Measurements from ENCODE around the gene GSE1. TPM values are rescaled to one million over a fixed set of nuclear protein-coding genes. Genes with fewer than 3 reads are reported as not detected.

GSE1 gene
- total RNA-seq, 8 experiments from 2014 or later = 13.0 to 63.2 (median 38.5) TPM

DNA sequence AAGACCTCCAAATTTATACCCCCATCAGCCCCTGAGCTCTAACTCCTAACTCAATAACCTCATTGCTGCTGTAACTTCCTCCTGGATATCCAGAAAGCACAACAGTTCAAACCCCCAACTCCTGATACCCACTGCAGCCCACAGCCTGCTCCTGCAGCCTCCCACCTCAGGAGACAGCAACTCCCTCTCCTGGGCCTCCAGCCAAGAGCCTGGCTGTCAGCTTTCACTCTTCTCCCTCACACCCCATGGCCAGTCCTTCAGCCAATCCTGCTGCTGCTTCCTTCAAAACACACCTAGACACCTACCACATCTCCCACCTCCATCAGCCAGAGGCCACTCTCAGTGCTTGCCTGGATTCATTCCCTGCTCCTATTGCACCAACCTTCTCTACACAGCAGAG is 70.2 kb downstream of the GSE1 start:
- in situ Hi-C loops (cut with MboI; ENCODE audit: low pct_unique_long_range_greater_than_20kb in 2 of 9, low sequenced_read_pairs in 9 of 9, unreplicated experiment in 9 of 9) = no loop called here
- ATAC-seq (replicated peaks in 6 of 8) = peak in 3 of 8 experiments; percentile 16 to 56 (median 23)
- no peak overlapping the region for H3K27ac ChIP-seq
- H3K4me3 ChIP-seq = no peak overlapping the region
- peaks cover 0 to 5% of the 10 kb centered on the region in 2 donors for H3K4me1 ChIP-seq (replicated peaks in 1 of 2)

DNA sequence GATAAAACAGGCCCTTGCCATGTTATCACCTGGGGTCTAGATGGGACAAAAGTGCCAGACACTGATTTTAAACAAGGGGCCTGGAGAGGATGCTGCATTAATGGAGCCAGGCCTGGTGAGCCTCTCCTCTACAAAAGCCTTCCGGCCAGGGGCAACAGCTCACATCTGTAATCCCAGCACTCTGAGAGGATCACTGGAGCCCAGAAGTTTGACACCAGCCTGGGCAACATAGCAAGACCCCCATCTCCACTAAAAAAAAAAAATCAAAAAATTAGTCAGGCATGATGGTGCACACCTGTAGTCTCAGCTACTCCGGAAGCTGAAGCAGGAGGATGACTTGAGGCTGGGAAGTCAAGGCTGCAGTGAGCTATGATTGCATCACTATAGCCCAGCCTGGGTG is 72.1 kb downstream of the GSE1 start:
- no peak for ATAC-seq (replicated peaks in 6 of 8)
- in situ Hi-C loops (cut with MboI; ENCODE audit: low pct_unique_long_range_greater_than_20kb in 2 of 9, low sequenced_read_pairs in 9 of 9, unreplicated experiment in 9 of 9) = no loop called here
- Histone ChIP-seq H3K27ac (no peak overlapping the region), H3K4me3 (no peak overlapping the region), H3K4me1 (replicated peaks in 1 of 2) (peaks cover 0 to 7% of the 10 kb centered on the region in 2 donors)
- 67 to 100% (median 100%) methylated on average over 1 to 2 of the region's 2 CpGs; no CpG with 5 or more reads in 6 of the 10 experiments for WGBS, 10 experiments

DNA sequence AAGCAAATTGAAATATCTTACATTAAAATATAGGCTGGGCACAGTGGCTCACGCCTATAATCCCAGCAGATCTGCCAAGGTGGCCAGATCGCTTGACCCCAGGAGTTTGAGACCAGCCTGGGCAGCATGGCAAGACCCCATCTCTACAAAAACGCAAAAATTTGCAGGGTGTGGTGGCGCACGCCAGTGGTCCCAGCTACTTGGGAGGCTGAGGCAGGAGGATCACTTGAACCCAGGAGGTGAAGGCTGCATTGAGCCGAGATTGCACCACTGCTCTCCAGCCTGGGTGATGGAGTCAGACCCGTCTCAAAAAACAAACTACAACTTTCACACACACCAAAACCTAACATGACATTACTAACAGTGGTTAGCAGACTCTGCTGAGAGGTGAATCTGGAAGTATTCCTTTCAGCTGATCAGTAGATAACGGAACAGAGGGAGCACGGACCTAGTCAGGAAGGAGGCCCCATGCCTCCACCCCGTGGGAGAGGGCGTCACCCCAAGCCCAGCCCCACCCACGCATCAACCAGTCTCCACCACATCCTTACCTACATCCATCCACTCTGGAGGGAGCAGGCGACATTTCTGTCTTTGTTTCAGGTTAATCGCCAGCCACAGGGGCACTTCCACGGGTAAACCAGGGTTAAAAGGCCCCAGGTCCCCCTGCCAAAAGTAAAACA is 73.9 kb downstream of the GSE1 start:
- H3K4me3 ChIP-seq = no peak overlapping the region
- in situ Hi-C loops (cut with MboI; ENCODE audit: low pct_unique_long_range_greater_than_20kb in 2 of 9, low sequenced_read_pairs in 9 of 9, unreplicated experiment in 9 of 9) = no loop called here
- no peak overlapping the region for H3K27ac ChIP-seq
- WGBS, 10 experiments = 60 to 100% (median 89%) methylated on average over 1 to 8 of the region's 15 CpGs; no CpG with 5 or more reads in 4 of the 10 experiments
- peaks cover 0 to 7% of the 10 kb centered on the region in 2 donors for H3K4me1 ChIP-seq (replicated peaks in 1 of 2)
- ATAC-seq (replicated peaks in 6 of 8) = no peak

DNA sequence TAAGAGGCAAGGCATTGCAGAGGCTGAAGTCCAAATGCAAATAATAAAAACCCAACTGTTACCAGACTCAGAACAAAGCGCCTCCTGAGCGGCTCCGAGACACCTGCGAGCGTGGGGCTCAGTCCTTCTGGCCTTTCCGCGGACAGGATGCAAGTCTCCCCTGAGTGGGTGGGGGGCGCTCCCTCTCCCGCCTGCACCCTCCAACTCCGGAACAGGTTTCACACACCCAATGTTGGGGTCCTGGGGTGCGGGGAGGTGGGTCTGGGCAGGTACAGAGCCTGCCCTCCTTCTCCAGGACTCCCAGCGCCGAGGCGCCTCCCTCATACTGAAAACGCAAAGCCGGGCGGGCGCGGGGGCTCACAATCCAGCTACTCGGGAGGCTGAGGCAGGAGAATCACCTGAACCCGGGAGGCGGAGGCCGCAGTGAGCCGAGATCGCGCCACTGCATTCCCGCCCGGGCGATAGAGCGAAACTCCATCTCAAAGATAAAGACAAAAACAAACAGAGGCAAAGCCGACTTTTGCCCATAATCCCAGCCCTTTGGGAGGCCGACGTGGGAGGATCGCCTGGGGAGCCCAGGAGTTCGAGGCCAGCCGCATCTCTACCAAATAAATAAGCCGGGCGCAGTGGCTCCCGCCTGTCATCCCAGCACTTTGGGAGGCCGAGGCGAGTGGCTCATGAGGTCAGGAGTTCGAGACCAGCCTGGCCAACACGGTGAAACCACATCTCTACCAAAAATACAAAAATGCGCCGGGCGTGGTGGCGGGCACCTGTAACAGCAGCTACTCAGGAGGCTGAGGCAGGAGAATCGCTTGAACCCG is 74.7 kb downstream of the GSE1 start:
- WGBS, 10 experiments = 65 to 100% (median 86%) methylated on average over 3 to 21 of the region's 49 CpGs; no CpG with 5 or more reads in 4 of the 10 experiments
- no peak for ATAC-seq (replicated peaks in 6 of 8)
- Histone ChIP-seq H3K4me1 (replicated peaks in 1 of 2) (peaks cover 0 to 7% of the 10 kb centered on the region in 2 donors), H3K27ac (no peak overlapping the region), H3K4me3 (peak overlapping the region; percentile 54 to 84 (median 61))
- in situ Hi-C loops (cut with MboI; ENCODE audit: low pct_unique_long_range_greater_than_20kb in 2 of 9, low sequenced_read_pairs in 9 of 9, unreplicated experiment in 9 of 9) = no loop called here

DNA sequence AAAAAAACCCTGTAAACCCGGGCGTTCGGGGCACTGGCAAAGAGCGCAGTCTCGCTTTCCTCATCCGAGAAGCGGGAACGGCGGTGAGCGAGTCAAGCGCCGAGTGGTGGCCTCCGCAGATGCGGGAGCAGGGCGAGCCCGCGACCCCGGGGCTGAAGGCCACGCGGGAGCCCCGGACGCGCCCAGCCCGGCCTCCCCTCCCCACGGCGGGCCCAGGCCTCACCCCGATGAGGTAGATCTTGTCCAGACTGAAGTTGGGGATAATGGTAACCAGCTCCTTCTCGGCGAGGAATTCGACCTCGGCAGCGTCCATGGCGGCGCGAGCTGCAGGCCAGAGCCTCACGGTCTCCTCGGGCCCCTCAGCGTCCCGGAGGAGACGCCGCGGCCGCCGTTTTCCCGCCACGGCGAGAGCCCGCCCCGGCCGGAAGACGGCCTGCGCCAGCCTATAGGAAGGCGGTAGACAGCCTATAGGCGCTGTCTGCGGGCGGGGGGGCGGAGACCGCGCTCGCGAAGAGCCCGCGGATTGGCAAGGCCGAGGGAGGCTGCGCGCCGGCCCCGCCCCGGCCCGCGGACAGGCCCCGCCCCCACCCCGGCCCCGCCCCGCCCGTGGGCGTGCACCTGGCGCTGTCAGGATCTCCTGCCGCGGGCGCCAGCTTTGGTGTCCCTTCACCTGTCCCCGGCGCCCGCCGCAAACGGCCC is 75.6 kb downstream of the GSE1 start, which contains the start of gene GINS2:
TSS of gene GINS2 (minus strand) at position 369 of the 699 bp plus-strand sequence. CDS start at position 313, 56 bp downstream.
- Histone ChIP-seq H3K4me1 (replicated peaks in 1 of 2) (peaks cover 0 to 7% of the 10 kb centered on the region in 2 donors), H3K4me3 (peak within 1 kb of the TSS; percentile 54 to 84 (median 61)), H3K27ac (no peak within 1 kb of the TSS)
- ATAC-seq (replicated peaks in 6 of 8) = peak; percentile 99 to 100 (median 100)
- in situ Hi-C loops (cut with MboI; ENCODE audit: low pct_unique_long_range_greater_than_20kb in 2 of 9, low sequenced_read_pairs in 9 of 9, unreplicated experiment in 9 of 9) = no loop called here
- WGBS, 10 experiments = 0 to 1% (median 0%) methylated on average over 4 to 20 of the region's 86 CpGs; no CpG with 5 or more reads in 6 of the 10 experiments

DNA sequence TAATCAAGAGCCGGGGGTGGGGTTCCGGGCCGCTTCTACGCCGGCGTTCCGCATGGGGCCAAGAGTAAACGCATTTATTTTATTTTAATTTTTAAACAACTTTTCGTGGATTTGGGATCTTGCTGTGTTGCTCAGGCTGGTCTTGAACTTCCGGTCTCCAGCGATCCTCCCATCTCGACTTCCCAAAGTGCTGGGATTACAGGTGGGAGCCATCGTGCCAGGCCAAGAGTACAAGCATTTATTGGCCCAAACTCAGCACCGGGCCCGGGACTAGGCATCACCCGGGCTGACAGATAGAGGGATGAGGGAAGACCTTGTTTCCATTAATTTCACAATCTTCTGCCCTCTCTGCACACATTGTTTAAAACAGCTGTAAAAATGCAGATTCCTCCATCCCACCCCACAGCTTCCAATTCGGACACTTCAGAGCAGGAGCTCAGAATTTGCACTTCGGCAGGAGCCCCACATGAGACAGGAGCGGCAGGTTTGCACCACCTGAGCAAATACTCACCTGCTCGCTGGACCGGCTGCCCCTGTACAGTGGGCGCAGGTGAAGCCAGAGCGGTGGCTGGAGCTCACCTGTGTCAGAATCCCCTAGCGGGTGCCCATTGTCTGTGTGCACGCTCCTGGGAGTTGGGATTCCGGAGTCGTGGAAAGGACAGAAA is 76.3 kb downstream of the GSE1 start:
- in situ Hi-C loops (cut with MboI; ENCODE audit: low pct_unique_long_range_greater_than_20kb in 2 of 9, low sequenced_read_pairs in 9 of 9, unreplicated experiment in 9 of 9) = no loop called here
- WGBS, 10 experiments = 4 to 90% (median 42%) methylated on average over 2 to 19 of the region's 27 CpGs
- peaks cover 0 to 7% of the 10 kb centered on the region in 2 donors for H3K4me1 ChIP-seq (replicated peaks in 1 of 2)
- no peak for ATAC-seq (replicated peaks in 6 of 8)
- peak overlapping the region; percentile 54 to 84 (median 61) for H3K4me3 ChIP-seq
- no peak overlapping the region for H3K27ac ChIP-seq

DNA sequence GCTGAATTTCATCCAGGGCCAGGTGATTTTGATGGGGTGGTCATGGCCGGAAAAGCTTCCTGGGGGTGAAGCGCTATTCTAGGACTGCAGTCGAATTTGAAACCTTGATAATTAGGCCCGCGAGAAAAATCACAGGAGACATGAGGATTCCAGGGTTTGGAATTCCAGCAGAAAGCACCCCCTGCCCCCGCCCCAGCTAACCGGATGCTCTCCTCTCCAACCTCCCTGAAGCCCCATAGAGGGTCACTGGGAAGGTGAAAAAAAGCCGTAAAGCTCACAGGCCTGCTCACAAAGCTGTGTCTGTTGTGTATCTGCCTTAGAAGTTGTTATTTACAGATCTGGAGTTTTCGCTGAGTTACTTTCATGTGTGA is 76.8 kb downstream of the GSE1 start:
- ATAC-seq (replicated peaks in 6 of 8) = no peak
- WGBS, 10 experiments = 20 to 100% (median 84%) methylated on average over 2 to 6 of the region's 9 CpGs; no CpG with 5 or more reads in 4 of the 10 experiments
- Histone ChIP-seq H3K4me1 (replicated peaks in 1 of 2) (peaks cover 0 to 7% of the 10 kb centered on the region in 2 donors), H3K27ac (no peak overlapping the region), H3K4me3 (no peak overlapping the region)
- in situ Hi-C loops (cut with MboI; ENCODE audit: low pct_unique_long_range_greater_than_20kb in 2 of 9, low sequenced_read_pairs in 9 of 9, unreplicated experiment in 9 of 9) = no loop called here

DNA sequence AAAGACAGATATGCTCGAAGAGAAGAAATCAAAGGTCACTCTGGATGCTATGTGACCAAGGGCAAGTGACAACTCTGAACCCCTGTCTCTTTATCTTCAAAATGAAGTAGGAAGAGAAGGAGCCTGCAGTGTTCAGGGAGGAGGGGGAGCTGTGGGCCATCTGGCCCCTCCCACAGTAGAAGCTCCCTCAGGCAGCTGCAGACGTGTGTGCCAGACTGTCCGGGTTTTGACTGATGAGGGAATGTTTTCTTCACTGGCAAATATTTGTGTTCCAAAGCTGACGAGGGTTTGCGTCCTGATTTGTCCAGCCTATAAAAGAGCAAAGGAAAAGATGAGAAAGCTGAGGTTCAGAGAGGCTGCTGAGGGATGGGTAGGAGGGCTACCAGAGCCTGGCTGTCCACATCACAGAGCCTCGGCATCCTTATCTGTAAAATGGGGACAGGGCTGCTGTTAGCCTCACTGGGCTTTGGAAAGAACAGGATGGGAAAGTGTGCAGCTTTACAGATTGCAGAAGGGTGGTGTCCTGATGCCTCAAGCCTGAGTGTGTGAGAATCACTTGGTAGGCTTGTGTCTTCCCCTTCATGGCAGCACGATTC is 77.4 kb downstream of the GSE1 start:
- Histone ChIP-seq H3K4me1 (replicated peaks in 1 of 2) (peaks cover 0 to 7% of the 10 kb centered on the region in 2 donors), H3K4me3 (no peak overlapping the region), H3K27ac (no peak overlapping the region)
- in situ Hi-C loops (cut with MboI; ENCODE audit: low pct_unique_long_range_greater_than_20kb in 2 of 9, low sequenced_read_pairs in 9 of 9, unreplicated experiment in 9 of 9) = no loop called here
- no peak for ATAC-seq (replicated peaks in 6 of 8)
- WGBS, 10 experiments = 0 to 100% (median 70%) methylated on average over 1 to 3 of the region's 7 CpGs; no CpG with 5 or more reads in 3 of the 10 experiments

DNA sequence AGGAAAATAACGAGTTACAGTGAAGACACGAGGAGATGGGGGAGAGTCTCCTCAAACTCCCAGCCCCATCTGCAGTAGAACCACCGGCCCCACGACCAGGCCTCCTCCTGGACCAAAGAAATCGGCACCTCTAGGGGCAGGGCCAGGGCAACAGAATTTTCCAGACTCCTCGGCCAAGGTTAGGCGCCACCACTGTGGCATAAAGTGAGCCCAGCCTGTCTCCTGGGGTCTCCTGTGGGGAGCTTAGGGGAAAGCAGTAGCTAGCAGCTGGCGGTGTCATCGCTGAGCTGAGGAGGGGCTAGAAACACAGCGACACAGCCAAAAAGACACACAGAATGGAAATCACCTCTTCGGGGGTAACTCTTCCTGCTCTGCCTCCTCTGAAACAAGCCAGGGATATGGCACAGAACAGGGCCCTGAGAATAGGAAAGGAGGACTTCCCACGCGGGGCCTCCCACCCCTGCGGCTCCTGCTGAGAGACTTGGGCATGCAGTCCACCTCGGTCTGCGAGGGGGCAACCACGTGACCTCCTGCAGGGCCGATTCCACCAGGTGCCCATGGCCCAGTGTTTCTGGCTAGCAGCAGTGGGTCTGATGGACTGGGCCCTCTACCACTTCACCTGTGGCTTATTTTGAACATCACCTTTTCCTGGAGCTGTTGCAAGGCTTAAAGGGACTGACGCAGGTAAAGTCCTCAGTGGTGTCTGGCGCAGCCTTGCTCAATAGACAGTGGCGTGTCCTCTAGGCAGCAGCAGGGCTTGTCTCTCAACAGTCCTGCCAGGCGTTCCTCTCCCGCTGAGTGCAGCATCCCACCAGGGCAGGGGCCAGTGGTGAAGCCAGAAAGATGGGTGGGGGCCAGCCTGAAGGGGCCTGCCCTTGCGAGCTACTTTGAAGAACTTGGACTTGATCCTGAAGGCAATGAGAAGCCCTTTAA is 82.3 kb downstream of the GSE1 start:
- ATAC-seq (replicated peaks in 6 of 8) = no peak
- no peaks in the 10 kb centered on the region for H3K4me1 ChIP-seq (replicated peaks in 1 of 2)
- in situ Hi-C loops (cut with MboI; ENCODE audit: low pct_unique_long_range_greater_than_20kb in 2 of 9, low sequenced_read_pairs in 9 of 9, unreplicated experiment in 9 of 9) = no loop called here
- H3K27ac ChIP-seq = no peak overlapping the region
- 0 to 100% (median 70%) methylated on average over 1 to 17 of the region's 24 CpGs; no CpG with 5 or more reads in 2 of the 10 experiments for WGBS, 10 experiments
- no peak overlapping the region for H3K4me3 ChIP-seq

DNA sequence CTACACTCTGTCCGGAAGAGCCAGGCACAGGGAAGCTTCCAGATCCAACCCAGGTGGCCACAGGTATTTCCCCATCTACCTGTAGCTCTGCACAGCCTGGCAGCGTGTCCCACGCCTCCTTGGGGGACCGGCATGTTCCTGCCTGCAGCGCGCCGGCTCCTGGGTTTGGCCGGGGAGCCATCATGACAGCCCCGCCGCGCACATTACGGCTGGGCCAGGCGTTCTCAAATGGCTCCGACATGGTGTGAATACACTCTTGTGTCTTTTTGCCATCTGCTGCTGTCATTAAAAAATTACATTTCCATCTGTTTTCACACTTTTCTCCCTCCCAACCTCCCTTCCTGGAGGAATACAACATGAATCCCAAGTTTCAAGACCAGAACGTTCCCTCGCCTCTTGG is 83.7 kb downstream of the GSE1 start:
- in situ Hi-C loops (cut with MboI; ENCODE audit: low pct_unique_long_range_greater_than_20kb in 2 of 9, low sequenced_read_pairs in 9 of 9, unreplicated experiment in 9 of 9) = no loop called here

DNA sequence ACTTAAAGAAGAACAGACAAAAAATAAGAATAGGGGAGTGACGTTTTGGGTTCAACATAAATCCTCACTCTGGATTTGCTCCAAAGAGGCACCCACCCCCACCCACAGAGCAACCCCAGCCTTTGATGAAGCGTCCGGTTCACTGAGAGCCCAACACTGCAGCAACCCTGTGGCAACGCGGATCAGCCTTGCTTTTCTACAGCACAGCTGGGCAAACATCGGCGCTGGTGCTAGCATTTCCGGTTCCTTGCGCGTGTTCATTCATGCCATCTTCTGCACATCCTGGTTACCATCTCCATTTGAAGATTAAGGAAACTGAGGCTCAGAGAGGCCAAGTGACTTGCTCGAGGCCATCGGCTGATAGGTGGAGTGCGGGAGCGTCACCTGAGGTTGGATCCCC is 84.3 kb downstream of the GSE1 start:
- Histone ChIP-seq H3K27ac (no peak overlapping the region), H3K4me1 (replicated peaks in 1 of 2) (no peaks in the 10 kb centered on the region)
- in situ Hi-C loops (cut with MboI; ENCODE audit: low pct_unique_long_range_greater_than_20kb in 2 of 9, low sequenced_read_pairs in 9 of 9, unreplicated experiment in 9 of 9) = no loop called here

More for the DNA sequence above, 83.7 kb downstream of the GSE1 start:
- Histone ChIP-seq H3K4me3 (no peak overlapping the region), H3K27ac (no peak overlapping the region), H3K4me1 (replicated peaks in 1 of 2) (no peaks in the 10 kb centered on the region)
- ATAC-seq (replicated peaks in 6 of 8) = peak in 1 of 8 experiments; percentile 25
- 7 to 90% (median 51%) methylated on average over 1 to 13 of the region's 16 CpGs; no CpG with 5 or more reads in 2 of the 10 experiments for WGBS, 10 experiments

More for the DNA sequence above, 84.3 kb downstream of the GSE1 start:
- 40 to 100% (median 80%) methylated on average over 1 to 8 of the region's 14 CpGs; no CpG with 5 or more reads in 1 of the 10 experiments for WGBS, 10 experiments
- no peak overlapping the region for H3K4me3 ChIP-seq
- peak in 2 of 8 experiments; percentile 25 to 27 for ATAC-seq (replicated peaks in 6 of 8)
